HepG2 (cell line): ENCODE data around the gene MPI. TPM values are rescaled to one million over a fixed set of nuclear protein-coding genes. Genes with fewer than 3 reads are reported as not detected.

ENCODE experiments used
- ERF ChIP-seq: IDR thresholded peaks from 2 replicates; pipeline ENCODE4 v1.6.1; 2018; ENCODE audit warnings: missing biosample characterization, missing genetic modification reagents
- HDAC2 ChIP-seq: sonication (generic); formaldehyde crosslinking; IDR thresholded peaks from 2 replicates; pipeline ENCODE4 v1.4.0; 2020; ENCODE audit warnings: missing genetic modification reagents
- HMG20B ChIP-seq: conservative IDR thresholded peaks from 2 replicates; pipeline ENCODE4 v1.6.1; 2016; ENCODE audit warnings: missing genetic modification reagents, missing compliant biosample characterization
- MXD4 ChIP-seq: IDR thresholded peaks from 2 replicates; pipeline ENCODE4 v1.6.1; 2016; ENCODE audit warnings: mild to moderate bottlenecking, missing biosample characterization, missing genetic modification reagents
- NONO ChIP-seq, 2 experiments: fragments of 450-650 bp in 1 of 2; sonication (generic) in 1 of 2; formaldehyde crosslinking in 1 of 2; IDR thresholded peaks in 1 of 2; conservative IDR thresholded peaks in 1 of 2; 2 replicates each; pipeline versions ENCODE4 v1.6.1 to v1.8.0; 2017 to 2022; ENCODE audit warnings: mild to moderate bottlenecking in 1 of 2, missing genetic modification reagents in 1 of 2, moderate library complexity in 1 of 2
- ONECUT2 ChIP-seq: sonication (generic); formaldehyde crosslinking; IDR thresholded peaks from 2 replicates; pipeline ENCODE4 v1.4.0; 2020; ENCODE audit warnings: missing genetic modification reagents
- POLR2AphosphoS5 ChIP-seq: IDR thresholded peaks from 2 replicates; pipeline ENCODE4 v1.6.1; 2012; ENCODE audit warnings: low read depth, low read length
- RFXANK ChIP-seq: IDR thresholded peaks from 2 replicates; pipeline ENCODE4 v1.6.1; 2016
- RNF2 ChIP-seq: fragments of 450-650 bp; conservative IDR thresholded peaks from 2 replicates; pipeline ENCODE4 v1.6.1; 2016; ENCODE audit warnings: low read depth
- SP140L ChIP-seq: sonication (generic); formaldehyde crosslinking; IDR thresholded peaks from 2 replicates; pipeline ENCODE4 v1.4.0; 2020; ENCODE audit warnings: missing genetic modification reagents, borderline replicate concordance
- TAF1 ChIP-seq: sonication (generic); formaldehyde crosslinking; IDR thresholded peaks from 2 replicates; pipeline ENCODE4 v1.4.0; 2020; ENCODE audit warnings: missing genetic modification reagents
- TARDBP ChIP-seq: sonication (generic); formaldehyde crosslinking; IDR thresholded peaks from 2 replicates; pipeline ENCODE4 v1.8.0; 2022; ENCODE audit warnings: mild to moderate bottlenecking, missing genetic modification reagents
- ZNF12 ChIP-seq: sonication (generic); formaldehyde crosslinking; IDR thresholded peaks from 2 replicates; pipeline ENCODE4 v1.5.0; 2020; ENCODE audit warnings: missing genetic modification reagents
- ZNF644 ChIP-seq: IDR thresholded peaks from 2 replicates; pipeline ENCODE4 v1.6.1; 2016; ENCODE audit warnings: low read depth
- ZSCAN30 ChIP-seq: sonication (generic); formaldehyde crosslinking; IDR thresholded peaks from 2 replicates; pipeline ENCODE4 v1.5.0; 2020; ENCODE audit warnings: mild to moderate bottlenecking, missing genetic modification reagents
- polyA plus RNA-seq, 8 experiments: library from polyadenylated mRNA; depleted of rRNA in 3 of 8; stranded (reverse) in 7 of 8; unstranded in 1 of 8; fragments of >200 nt; fragmentation: Illumina TruSeq in 4 of 8; extraction: Trizol in 4 of 8; gene quantifications; 2 replicates each; pipeline versions ENCODE4 v1.2.1 to v1.2.3, GENCODE V29; 2011 to 2016; ENCODE audit warnings: low read depth in 4 of 8, missing spikeins in 1 of 8, mixed read lengths in 1 of 8; ENCODE audit not compliant: insufficient read depth in 1 of 8
- total RNA-seq, 5 experiments: library from RNA; depleted of rRNA; stranded (reverse); fragments of >200 nt; fragmentation: Illumina TruSeq; extraction: Trizol; gene quantifications; 2 replicates each; pipeline ENCODE4 v1.2.3, GENCODE V29; 2016; ENCODE audit warnings: low read depth in 1 of 5
- TF ChIP-seq, protein P1 (sequence below): IDR thresholded peaks from 2 replicates; pipeline ENCODE4 v1.6.1; 2016; ENCODE audit warnings: mild to moderate bottlenecking, missing biosample characterization, missing genetic modification reagents
- TF ChIP-seq, protein P2 (sequence below): sonication (generic); formaldehyde crosslinking; IDR thresholded peaks from 2 replicates; pipeline ENCODE4 v1.4.0; 2020; ENCODE audit warnings: missing genetic modification reagents, borderline replicate concordance
- TF ChIP-seq, protein P3 (sequence below): sonication (generic); formaldehyde crosslinking; IDR thresholded peaks from 2 replicates; pipeline ENCODE4 v1.5.0; 2020; ENCODE audit warnings: mild to moderate bottlenecking, missing genetic modification reagents
- TF ChIP-seq, protein P4 (sequence below): sonication (generic); formaldehyde crosslinking; IDR thresholded peaks from 2 replicates; pipeline ENCODE4 v1.5.1; 2020; ENCODE audit warnings: mild to moderate bottlenecking, moderate library complexity, missing genetic modification reagents
- TF ChIP-seq, protein P5 (sequence below): sonication (generic); formaldehyde crosslinking; IDR thresholded peaks from 2 replicates; pipeline ENCODE4 v1.4.0; 2020; ENCODE audit warnings: missing genetic modification reagents, mild to moderate bottlenecking, borderline replicate concordance
- TF ChIP-seq, protein P6 (sequence below): sonication (generic); formaldehyde crosslinking; IDR thresholded peaks from 2 replicates; pipeline ENCODE4 v1.4.0; 2020; ENCODE audit warnings: mild to moderate bottlenecking, missing genetic modification reagents

Gene MPI
- total and polyA plus RNA-seq, 2 of the 13 experiments (the other 11 are each of a cell fraction or from before 2014, with no cell fraction given), result 36.9 to 63.5 TPM

DNA sequence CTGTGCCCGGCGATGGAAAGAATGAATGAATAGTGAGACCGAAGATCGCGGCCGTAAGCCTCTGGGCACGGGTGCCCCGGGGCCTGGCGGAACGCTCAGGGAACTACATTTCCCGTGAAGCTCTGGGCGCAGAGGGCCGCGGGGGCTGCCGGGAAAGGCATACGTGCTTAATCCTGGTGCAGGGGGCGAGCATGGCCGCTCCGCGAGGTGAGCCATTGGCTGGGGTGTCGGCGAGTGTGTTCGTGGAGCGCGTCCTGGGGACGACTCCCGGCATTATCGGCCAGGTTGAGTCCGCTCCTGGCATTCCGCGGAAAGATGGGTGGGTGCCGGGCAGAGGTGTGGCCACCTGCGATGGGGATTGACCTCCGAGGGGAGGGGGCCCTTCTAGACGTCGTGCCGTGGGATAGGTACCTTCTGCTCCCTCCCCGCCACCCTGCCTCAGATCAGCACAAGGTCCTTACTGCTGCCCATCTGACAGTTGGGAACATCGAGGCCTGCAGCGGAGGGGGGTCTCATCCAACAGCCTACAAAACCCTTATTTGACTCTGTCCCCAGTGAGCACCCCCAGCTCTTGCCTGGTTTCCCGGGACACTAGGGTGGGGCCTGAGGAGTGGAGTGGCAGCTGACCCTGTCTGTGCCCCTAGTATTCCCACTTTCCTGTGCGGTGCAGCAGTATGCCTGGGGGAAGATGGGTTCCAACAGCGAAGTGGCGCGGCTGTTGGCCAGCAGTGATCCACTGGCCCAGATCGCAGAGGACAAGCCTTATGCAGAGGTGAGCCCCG is at the start of gene MPI (continued):
- peak; percentile 77 for TF ChIP-seq MXD4
- TF ChIP-seq HMG20B (CRISPR knock-in tag), result 0 out of 2 replicates have a peak, but pooled peaks have one; percentile 11
- TF ChIP-seq ZSCAN30 (CRISPR knock-in tag), result no peak
- TF ChIP-seq ERF (CRISPR knock-in tag), result peak; percentile 77; the same call in 1 of the 2 replicates
- peak; percentile 93 for TF ChIP-seq POLR2AphosphoS5
- TF ChIP-seq ZNF644, result no peak
- no peak for TF ChIP-seq ZNF12
- TF ChIP-seq, protein P1, sequence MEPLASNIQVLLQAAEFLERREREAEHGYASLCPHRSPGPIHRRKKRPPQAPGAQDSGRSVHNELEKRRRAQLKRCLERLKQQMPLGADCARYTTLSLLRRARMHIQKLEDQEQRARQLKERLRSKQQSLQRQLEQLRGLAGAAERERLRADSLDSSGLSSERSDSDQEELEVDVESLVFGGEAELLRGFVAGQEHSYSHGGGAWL (CRISPR knock-in tag), result no peak; the same call in 1 of the 2 replicates
- TF ChIP-seq RNF2, result no peak
- TF ChIP-seq, protein P2, sequence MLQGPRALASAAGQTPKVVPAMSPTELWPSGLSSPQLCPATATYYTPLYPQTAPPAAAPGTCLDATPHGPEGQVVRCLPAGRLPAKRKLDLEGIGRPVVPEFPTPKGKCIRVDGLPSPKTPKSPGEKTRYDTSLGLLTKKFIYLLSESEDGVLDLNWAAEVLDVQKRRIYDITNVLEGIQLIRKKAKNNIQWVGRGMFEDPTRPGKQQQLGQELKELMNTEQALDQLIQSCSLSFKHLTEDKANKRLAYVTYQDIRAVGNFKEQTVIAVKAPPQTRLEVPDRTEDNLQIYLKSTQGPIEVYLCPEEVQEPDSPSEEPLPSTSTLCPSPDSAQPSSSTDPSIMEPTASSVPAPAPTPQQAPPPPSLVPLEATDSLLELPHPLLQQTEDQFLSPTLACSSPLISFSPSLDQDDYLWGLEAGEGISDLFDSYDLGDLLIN (CRISPR knock-in tag), result peak; percentile 96
- no peak for TF ChIP-seq SP140L
- TF ChIP-seq, protein P3, sequence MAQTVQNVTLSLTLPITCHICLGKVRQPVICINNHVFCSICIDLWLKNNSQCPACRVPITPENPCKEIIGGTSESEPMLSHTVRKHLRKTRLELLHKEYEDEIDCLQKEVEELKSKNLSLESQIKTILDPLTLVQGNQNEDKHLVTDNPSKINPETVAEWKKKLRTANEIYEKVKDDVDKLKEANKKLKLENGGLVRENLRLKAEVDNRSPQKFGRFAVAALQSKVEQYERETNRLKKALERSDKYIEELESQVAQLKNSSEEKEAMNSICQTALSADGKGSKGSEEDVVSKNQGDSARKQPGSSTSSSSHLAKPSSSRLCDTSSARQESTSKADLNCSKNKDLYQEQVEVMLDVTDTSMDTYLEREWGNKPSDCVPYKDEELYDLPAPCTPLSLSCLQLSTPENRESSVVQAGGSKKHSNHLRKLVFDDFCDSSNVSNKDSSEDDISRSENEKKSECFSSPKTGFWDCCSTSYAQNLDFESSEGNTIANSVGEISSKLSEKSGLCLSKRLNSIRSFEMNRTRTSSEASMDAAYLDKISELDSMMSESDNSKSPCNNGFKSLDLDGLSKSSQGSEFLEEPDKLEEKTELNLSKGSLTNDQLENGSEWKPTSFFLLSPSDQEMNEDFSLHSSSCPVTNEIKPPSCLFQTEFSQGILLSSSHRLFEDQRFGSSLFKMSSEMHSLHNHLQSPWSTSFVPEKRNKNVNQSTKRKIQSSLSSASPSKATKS (CRISPR knock-in tag), result no peak
- 0 out of 2 replicates have a peak, but pooled peaks have one; percentile 24 for TF ChIP-seq RFXANK (CRISPR knock-in tag)
- TF ChIP-seq TAF1 (CRISPR knock-in tag), result peak; percentile 90
- TF ChIP-seq, protein P4, sequence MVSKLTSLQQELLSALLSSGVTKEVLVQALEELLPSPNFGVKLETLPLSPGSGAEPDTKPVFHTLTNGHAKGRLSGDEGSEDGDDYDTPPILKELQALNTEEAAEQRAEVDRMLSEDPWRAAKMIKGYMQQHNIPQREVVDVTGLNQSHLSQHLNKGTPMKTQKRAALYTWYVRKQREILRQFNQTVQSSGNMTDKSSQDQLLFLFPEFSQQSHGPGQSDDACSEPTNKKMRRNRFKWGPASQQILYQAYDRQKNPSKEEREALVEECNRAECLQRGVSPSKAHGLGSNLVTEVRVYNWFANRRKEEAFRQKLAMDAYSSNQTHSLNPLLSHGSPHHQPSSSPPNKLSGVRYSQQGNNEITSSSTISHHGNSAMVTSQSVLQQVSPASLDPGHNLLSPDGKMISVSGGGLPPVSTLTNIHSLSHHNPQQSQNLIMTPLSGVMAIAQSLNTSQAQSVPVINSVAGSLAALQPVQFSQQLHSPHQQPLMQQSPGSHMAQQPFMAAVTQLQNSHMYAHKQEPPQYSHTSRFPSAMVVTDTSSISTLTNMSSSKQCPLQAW (CRISPR knock-in tag), result no peak
- TF ChIP-seq ONECUT2 (CRISPR knock-in tag), result peak; percentile 48; the same call in 1 of the 2 replicates
- TF ChIP-seq, protein P5, sequence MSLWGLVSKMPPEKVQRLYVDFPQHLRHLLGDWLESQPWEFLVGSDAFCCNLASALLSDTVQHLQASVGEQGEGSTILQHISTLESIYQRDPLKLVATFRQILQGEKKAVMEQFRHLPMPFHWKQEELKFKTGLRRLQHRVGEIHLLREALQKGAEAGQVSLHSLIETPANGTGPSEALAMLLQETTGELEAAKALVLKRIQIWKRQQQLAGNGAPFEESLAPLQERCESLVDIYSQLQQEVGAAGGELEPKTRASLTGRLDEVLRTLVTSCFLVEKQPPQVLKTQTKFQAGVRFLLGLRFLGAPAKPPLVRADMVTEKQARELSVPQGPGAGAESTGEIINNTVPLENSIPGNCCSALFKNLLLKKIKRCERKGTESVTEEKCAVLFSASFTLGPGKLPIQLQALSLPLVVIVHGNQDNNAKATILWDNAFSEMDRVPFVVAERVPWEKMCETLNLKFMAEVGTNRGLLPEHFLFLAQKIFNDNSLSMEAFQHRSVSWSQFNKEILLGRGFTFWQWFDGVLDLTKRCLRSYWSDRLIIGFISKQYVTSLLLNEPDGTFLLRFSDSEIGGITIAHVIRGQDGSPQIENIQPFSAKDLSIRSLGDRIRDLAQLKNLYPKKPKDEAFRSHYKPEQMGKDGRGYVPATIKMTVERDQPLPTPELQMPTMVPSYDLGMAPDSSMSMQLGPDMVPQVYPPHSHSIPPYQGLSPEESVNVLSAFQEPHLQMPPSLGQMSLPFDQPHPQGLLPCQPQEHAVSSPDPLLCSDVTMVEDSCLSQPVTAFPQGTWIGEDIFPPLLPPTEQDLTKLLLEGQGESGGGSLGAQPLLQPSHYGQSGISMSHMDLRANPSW (CRISPR knock-in tag), result no peak
- TF ChIP-seq HDAC2 (CRISPR knock-in tag), result no peak
- TF ChIP-seq TARDBP (CRISPR knock-in tag), result peak; percentile 54; the same call in 1 of the 2 replicates
- TF ChIP-seq NONO (IDR thresholded peaks at IDR 0.05), result no peak
- TF ChIP-seq NONO (CRISPR knock-in tag; conservative IDR thresholded peaks at IDR 0.05), result peak; percentile 71
- TF ChIP-seq, protein P6, sequence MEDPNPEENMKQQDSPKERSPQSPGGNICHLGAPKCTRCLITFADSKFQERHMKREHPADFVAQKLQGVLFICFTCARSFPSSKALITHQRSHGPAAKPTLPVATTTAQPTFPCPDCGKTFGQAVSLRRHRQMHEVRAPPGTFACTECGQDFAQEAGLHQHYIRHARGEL (CRISPR knock-in tag), result 0 out of 2 replicates have a peak, but pooled peaks have one; percentile 11
